ENCODE results near the gene PSENEN. TPM values are rescaled to one million over a fixed set of nuclear protein-coding genes. Genes with fewer than 3 reads are reported as not detected.

Gene PSENEN
- total RNA-seq, 1 experiment from 2014 or later = 69.7 TPM

GRCh38 chr19:35733180-35734125 lies 12.0 kb upstream of the PSENEN start:
- Histone ChIP-seq H3K9me3 (ENCODE audit: control insufficient read depth, low read depth, low read length) (no peaks in the 10 kb centered on the region), H2AFZ (ENCODE audit: low read length) (no peak overlapping the region), H2BK15ac (ENCODE audit: low read depth, low read length) (no peak overlapping the region), H3K23ac (ENCODE audit: insufficient read length, low read depth, low read length) (no peak overlapping the region), H3K4ac (ENCODE audit: low read depth, low read length) (no peak overlapping the region), H2BK20ac (ENCODE audit: low read depth, low read length, poor library complexity, severe bottlenecking) (no peak overlapping the region), H2AK5ac (ENCODE audit: insufficient read length, low read length) (no peak overlapping the region), H2BK12ac (ENCODE audit: insufficient read length, low read depth, low read length) (no peak overlapping the region), H3K27ac (ENCODE audit: insufficient read length, low read depth, low read length) (no peak overlapping the region), H3K18ac (ENCODE audit: insufficient read length, low read depth, low read length) (no peak overlapping the region), H4K5ac (ENCODE audit: insufficient read length, low read depth, low read length) (no peak overlapping the region), H3K27me3 (ENCODE audit: insufficient read depth, low read length) (no peaks in the 10 kb centered on the region), H3K79me1 (ENCODE audit: insufficient read depth, low read depth, low read length, poor library complexity, severe bottlenecking) (no peaks in the 10 kb centered on the region), H2BK120ac (ENCODE audit: low read depth, low read length, poor library complexity, severe bottlenecking) (no peak overlapping the region), H3K79me2 (ENCODE audit: insufficient read depth, low read length) (no peaks in the 10 kb centered on the region), H3T11ph (ENCODE audit: low read length) (no peak overlapping the region), H3K4me2 (ENCODE audit: insufficient read depth, insufficient read length, low read length) (no peak overlapping the region), H3K14ac (ENCODE audit: insufficient read depth, low read length) (no peak overlapping the region), H3K4me1 (ENCODE audit: insufficient read depth, low read length) (no peaks in the 10 kb centered on the region), H3K9ac (ENCODE audit: extremely low read depth, insufficient read length, low read length) (no peak overlapping the region), H3K23me2 (ENCODE audit: insufficient read length, low read depth, low read length, poor library complexity, severe bottlenecking) (no peaks in the 10 kb centered on the region), H4K91ac (ENCODE audit: insufficient read length, low read depth, low read length) (no peak overlapping the region), H4K8ac (replicated peaks; ENCODE audit: insufficient read length, low read depth, low read length) (no peak overlapping the region), H2BK5ac (ENCODE audit: insufficient read length, low read length) (no peak overlapping the region), H3K56ac (ENCODE audit: insufficient read length, low read depth, low read length) (no peak overlapping the region), H4K20me1 (ENCODE audit: control insufficient read depth, insufficient read depth, insufficient read length) (no peaks in the 10 kb centered on the region)
- H3K4me3 Mint-ChIP-seq = no peak overlapping the region
- H3K9me3 Mint-ChIP-seq = no peaks in the 10 kb centered on the region
- peaks cover 57 to 81% (median 77%) of the 10 kb centered on the region in 3 experiments for H3K36me3 Mint-ChIP-seq (ENCODE audit: insufficient read depth in 1 of 3, low read depth in 3 of 3)
- DNase-seq = no peak
- TF ChIP-seq CTCF (conservative IDR thresholded peaks at IDR 0.05) = no peak
- peak overlapping the region in 1 of 3 experiments; percentile 73; a peak in 2 of 7 replicates for H3K27ac Mint-ChIP-seq
- no CpG with 5 or more reads among the region's 35 CpGs for WGBS (ENCODE audit: extremely low coverage, insufficient read length, low lambda C conversion rate)
- no peaks in the 10 kb centered on the region for H3K27me3 Mint-ChIP-seq (ENCODE audit: low read depth)
- H3K4me1 Mint-ChIP-seq = no peaks in the 10 kb centered on the region
